ENCODE data around the gene BTBD16.
A peak's percentile ranks its signal among the peaks of the same experiment; 100 is the strongest.

Gene BTBD16

GRCh38 chr10:122376364-122376961 is 105.4 kb downstream of the BTBD16 start:
- no peak overlapping the region for H2BK120ac ChIP-seq (ENCODE audit: insufficient read depth, low read length, poor library complexity)
- H3K79me2 ChIP-seq (ENCODE audit: control insufficient read depth, insufficient read depth, low read length, poor library complexity): peaks cover 7% of the 10 kb centered on the region
- H3K4me2 ChIP-seq (ENCODE audit: low read length): no peak overlapping the region
- no peak overlapping the region for H4K8ac ChIP-seq (ENCODE audit: low read depth, low read length)
- H3K4ac ChIP-seq (ENCODE audit: low read depth, low read length): no peak overlapping the region
- no peak overlapping the region for H2AK5ac ChIP-seq (ENCODE audit: low read length)
- H3K9me3 ChIP-seq (ENCODE audit: insufficient read depth, low read depth, low read length): no peaks in the 10 kb centered on the region
- no peak overlapping the region for H4K12ac ChIP-seq (ENCODE audit: low read depth, low read length)
- peaks cover 11% of the 10 kb centered on the region for H3K79me1 ChIP-seq (ENCODE audit: low read length)
- H3K4me3 ChIP-seq (ENCODE audit: low read depth, low read length): no peak overlapping the region
- no peaks in the 10 kb centered on the region for H3K36me3 ChIP-seq (ENCODE audit: control insufficient read depth in 1 of 2, insufficient read depth in 2 of 2, low read length in 2 of 2)
- no peak overlapping the region for H2AFZ ChIP-seq (ENCODE audit: insufficient read depth, low read length, poor library complexity)
- H3K23ac ChIP-seq (ENCODE audit: low read length): no peak overlapping the region
- no peak overlapping the region for H3K18ac ChIP-seq (ENCODE audit: low read length)
- H3K27me3 ChIP-seq (ENCODE audit: insufficient read depth, low read length): no peaks in the 10 kb centered on the region
- H2BK12ac ChIP-seq (ENCODE audit: low read length): no peak overlapping the region
- no peak overlapping the region for H3K14ac ChIP-seq (ENCODE audit: low read length)
- no peak overlapping the region for H3K27ac ChIP-seq (ENCODE audit: low read depth, low read length)
- peaks cover 0 to 6% of the 10 kb centered on the region in 2 experiments for H3K4me1 ChIP-seq (ENCODE audit: control insufficient read depth in 1 of 2, insufficient read depth in 2 of 2, low read length in 2 of 2)
- H2BK5ac ChIP-seq (ENCODE audit: low read depth, low read length, poor library complexity): no peak overlapping the region
- no peak overlapping the region for H4K91ac ChIP-seq (ENCODE audit: low read depth, low read length)
- no peak for DNase-seq
- WGBS (ENCODE audit: extremely low coverage, insufficient coverage, insufficient read length): no CpG with 5 or more reads among the region's 11 CpGs
- H3K9ac ChIP-seq (ENCODE audit: low read length): no peak overlapping the region

GRCh38 chr10:122379041-122379440 is 107.9 kb downstream of the BTBD16 start:
- Histone ChIP-seq H3K9ac (ENCODE audit: low read length) (no peak overlapping the region), H4K8ac (ENCODE audit: low read depth, low read length) (no peak overlapping the region), H3K36me3 (ENCODE audit: control insufficient read depth in 1 of 2, insufficient read depth in 2 of 2, low read length in 2 of 2) (no peaks in the 10 kb centered on the region), H2AFZ (ENCODE audit: insufficient read depth, low read length, poor library complexity) (no peak overlapping the region), H3K79me1 (ENCODE audit: low read length) (peaks cover 7% of the 10 kb centered on the region), H3K4me1 (ENCODE audit: control insufficient read depth in 1 of 2, insufficient read depth in 2 of 2, low read length in 2 of 2) (peaks cover 0 to 3% of the 10 kb centered on the region in 2 experiments), H2BK120ac (ENCODE audit: insufficient read depth, low read length, poor library complexity) (no peak overlapping the region), H3K4me2 (ENCODE audit: low read length) (no peak overlapping the region), H3K79me2 (ENCODE audit: control insufficient read depth, insufficient read depth, low read length, poor library complexity) (peaks cover 7% of the 10 kb centered on the region), H2AK5ac (ENCODE audit: low read length) (no peak overlapping the region), H2BK12ac (ENCODE audit: low read length) (no peak overlapping the region), H3K4ac (ENCODE audit: low read depth, low read length) (no peak overlapping the region), H3K4me3 (ENCODE audit: low read depth, low read length) (no peak overlapping the region), H4K91ac (ENCODE audit: low read depth, low read length) (no peak overlapping the region), H2BK5ac (ENCODE audit: low read depth, low read length, poor library complexity) (no peak overlapping the region), H3K27me3 (ENCODE audit: insufficient read depth, low read length) (no peaks in the 10 kb centered on the region), H3K14ac (ENCODE audit: low read length) (no peak overlapping the region), H4K12ac (ENCODE audit: low read depth, low read length) (no peak overlapping the region), H3K23ac (ENCODE audit: low read length) (no peak overlapping the region), H3K27ac (ENCODE audit: low read depth, low read length) (no peak overlapping the region), H3K18ac (ENCODE audit: low read length) (no peak overlapping the region), H3K9me3 (ENCODE audit: insufficient read depth, low read depth, low read length) (no peaks in the 10 kb centered on the region)
- DNase-seq: no peak
- WGBS (ENCODE audit: extremely low coverage, insufficient coverage, insufficient read length): no CpG with 5 or more reads among the region's 5 CpGs

DNA sequence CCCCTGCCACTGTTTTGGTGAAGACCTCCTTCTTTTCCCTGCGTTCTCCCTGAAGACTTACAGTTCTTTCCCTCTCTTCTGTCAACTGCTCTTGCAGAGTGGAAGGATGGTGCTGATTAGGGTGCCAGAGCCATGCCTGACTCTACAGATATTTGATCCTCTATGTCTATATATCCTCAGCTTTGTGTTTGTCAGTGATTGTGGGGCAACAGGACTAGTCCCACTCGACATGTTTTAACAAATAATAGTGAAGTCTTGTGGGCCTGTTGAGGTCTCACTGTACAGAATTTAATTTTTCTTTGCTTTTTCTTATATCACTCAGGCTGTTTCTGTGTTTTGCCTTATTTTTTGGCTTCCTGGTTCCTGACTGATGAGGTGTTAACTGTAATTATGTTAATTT is 108.4 kb downstream of the BTBD16 start:
- H3K36me3 ChIP-seq (ENCODE audit: control insufficient read depth in 1 of 2, insufficient read depth in 2 of 2, low read length in 2 of 2): no peaks in the 10 kb centered on the region
- H3K18ac ChIP-seq (ENCODE audit: low read length): no peak overlapping the region
- no peak for DNase-seq
- H4K8ac ChIP-seq (ENCODE audit: low read depth, low read length): no peak overlapping the region
- no peaks in the 10 kb centered on the region for H3K27me3 ChIP-seq (ENCODE audit: insufficient read depth, low read length)
- peaks cover 0 to 3% of the 10 kb centered on the region in 2 experiments for H3K4me1 ChIP-seq (ENCODE audit: control insufficient read depth in 1 of 2, insufficient read depth in 2 of 2, low read length in 2 of 2)
- H3K4me2 ChIP-seq (ENCODE audit: low read length): no peak overlapping the region
- H3K4ac ChIP-seq (ENCODE audit: low read depth, low read length): no peak overlapping the region
- H2BK12ac ChIP-seq (ENCODE audit: low read length): no peak overlapping the region
- H3K9ac ChIP-seq (ENCODE audit: low read length): no peak overlapping the region
- peaks cover 6% of the 10 kb centered on the region for H3K79me2 ChIP-seq (ENCODE audit: control insufficient read depth, insufficient read depth, low read length, poor library complexity)
- no peak overlapping the region for H2AK5ac ChIP-seq (ENCODE audit: low read length)
- H3K79me1 ChIP-seq (ENCODE audit: low read length): peaks cover 5% of the 10 kb centered on the region
- no peak overlapping the region for H3K27ac ChIP-seq (ENCODE audit: low read depth, low read length)
- H3K9me3 ChIP-seq (ENCODE audit: insufficient read depth, low read depth, low read length): no peaks in the 10 kb centered on the region
- no peak overlapping the region for H2AFZ ChIP-seq (ENCODE audit: insufficient read depth, low read length, poor library complexity)
- no peak overlapping the region for H2BK120ac ChIP-seq (ENCODE audit: insufficient read depth, low read length, poor library complexity)
- no peak overlapping the region for H3K14ac ChIP-seq (ENCODE audit: low read length)
- H2BK5ac ChIP-seq (ENCODE audit: low read depth, low read length, poor library complexity): no peak overlapping the region
- H4K12ac ChIP-seq (ENCODE audit: low read depth, low read length): no peak overlapping the region
- no peak overlapping the region for H3K23ac ChIP-seq (ENCODE audit: low read length)
- WGBS (ENCODE audit: extremely low coverage, insufficient coverage, insufficient read length): no CpG with 5 or more reads among the region's 2 CpGs
- no peak overlapping the region for H4K91ac ChIP-seq (ENCODE audit: low read depth, low read length)
- no peak overlapping the region for H3K4me3 ChIP-seq (ENCODE audit: low read depth, low read length)

DNA sequence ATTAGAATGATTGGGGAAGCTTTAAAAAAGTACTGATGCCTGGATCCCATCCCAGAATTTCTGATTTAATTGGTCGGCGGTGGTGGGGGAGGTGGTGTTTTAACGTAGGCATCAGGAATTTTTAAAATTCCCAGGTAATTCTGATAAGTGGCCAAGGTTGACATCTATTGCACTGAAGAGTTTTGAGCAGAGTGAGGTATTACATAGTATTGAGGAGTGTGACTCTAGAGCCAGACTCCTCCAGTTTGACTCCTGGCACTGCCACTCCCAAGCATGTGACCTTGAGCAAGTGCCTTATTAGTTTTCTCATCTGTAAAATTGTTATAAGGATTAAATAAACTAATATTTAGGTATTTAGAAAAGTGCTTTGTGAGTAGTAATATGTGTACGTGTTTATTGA is 109.6 kb downstream of the BTBD16 start:
- H2AK5ac ChIP-seq (ENCODE audit: low read length): no peak overlapping the region
- no peak overlapping the region for H2AFZ ChIP-seq (ENCODE audit: insufficient read depth, low read length, poor library complexity)
- no peaks in the 10 kb centered on the region for H3K27me3 ChIP-seq (ENCODE audit: insufficient read depth, low read length)
- no peaks in the 10 kb centered on the region for H3K9me3 ChIP-seq (ENCODE audit: insufficient read depth, low read depth, low read length)
- no peak overlapping the region for H4K8ac ChIP-seq (ENCODE audit: low read depth, low read length)
- H3K36me3 ChIP-seq (ENCODE audit: control insufficient read depth in 1 of 2, insufficient read depth in 2 of 2, low read length in 2 of 2): no peaks in the 10 kb centered on the region
- no peak overlapping the region for H3K14ac ChIP-seq (ENCODE audit: low read length)
- peak overlapping the region; percentile 64 for H3K4ac ChIP-seq (ENCODE audit: low read depth, low read length)
- no peak overlapping the region for H3K18ac ChIP-seq (ENCODE audit: low read length)
- no peak overlapping the region for H3K4me3 ChIP-seq (ENCODE audit: low read depth, low read length)
- no peak overlapping the region for H3K23ac ChIP-seq (ENCODE audit: low read length)
- no peak overlapping the region for H4K91ac ChIP-seq (ENCODE audit: low read depth, low read length)
- no peak for DNase-seq
- H2BK5ac ChIP-seq (ENCODE audit: low read depth, low read length, poor library complexity): no peak overlapping the region
- H2BK12ac ChIP-seq (ENCODE audit: low read length): no peak overlapping the region
- no peak overlapping the region for H2BK120ac ChIP-seq (ENCODE audit: insufficient read depth, low read length, poor library complexity)
- peaks cover 0 to 3% of the 10 kb centered on the region in 2 experiments for H3K4me1 ChIP-seq (ENCODE audit: control insufficient read depth in 1 of 2, insufficient read depth in 2 of 2, low read length in 2 of 2)
- WGBS (ENCODE audit: extremely low coverage, insufficient coverage, insufficient read length): 100% methylated on average over 1 of the region's 4 CpGs
- no peak overlapping the region for H3K9ac ChIP-seq (ENCODE audit: low read length)
- H3K27ac ChIP-seq (ENCODE audit: low read depth, low read length): no peak overlapping the region
- no peak overlapping the region for H4K12ac ChIP-seq (ENCODE audit: low read depth, low read length)
- no peak overlapping the region for H3K4me2 ChIP-seq (ENCODE audit: low read length)
- H3K79me1 ChIP-seq (ENCODE audit: low read length): no peaks in the 10 kb centered on the region
- H3K79me2 ChIP-seq (ENCODE audit: control insufficient read depth, insufficient read depth, low read length, poor library complexity): no peaks in the 10 kb centered on the region

All from trophoblast cell (in vitro differentiated cells and primary cell).